ENCODE data around the gene INTS11.

INTS11 gene

DNA sequence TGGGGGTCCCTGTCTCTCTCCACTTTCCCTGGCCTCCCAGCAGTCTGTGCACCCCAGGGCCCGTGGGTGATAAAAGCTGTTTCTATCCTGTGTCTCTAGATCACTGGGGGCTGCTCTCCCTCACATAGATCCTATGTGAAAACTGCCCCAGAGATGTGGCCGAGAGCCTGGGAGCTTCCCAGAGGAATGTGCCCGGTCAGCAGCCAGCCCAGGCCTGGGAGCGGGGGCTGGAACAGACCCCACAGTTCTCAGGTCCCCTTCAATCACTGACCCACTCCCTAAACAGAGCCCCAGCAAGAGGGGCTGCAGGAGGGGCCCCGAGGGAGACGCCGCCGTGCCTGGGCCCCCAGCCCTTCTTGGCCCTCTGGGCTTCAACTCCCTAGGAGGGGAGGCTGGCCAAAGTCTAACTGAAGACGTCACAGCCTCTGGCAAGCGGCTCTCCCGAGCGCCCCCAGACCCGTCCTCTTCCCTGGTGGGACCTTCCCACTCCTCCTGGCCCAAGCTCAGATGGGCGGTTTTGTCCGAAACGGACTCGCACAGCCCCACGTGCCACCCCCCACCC is 33.5 kb upstream of the INTS11 start:
- no peak for DNase-seq

GRCh38 chr1:1356796-1357401 is 32.4 kb upstream of the INTS11 start:
- no peak for DNase-seq

GRCh38 chr1:1356166-1356795 is 31.8 kb upstream of the INTS11 start:
- DNase-seq = no peak

DNA sequence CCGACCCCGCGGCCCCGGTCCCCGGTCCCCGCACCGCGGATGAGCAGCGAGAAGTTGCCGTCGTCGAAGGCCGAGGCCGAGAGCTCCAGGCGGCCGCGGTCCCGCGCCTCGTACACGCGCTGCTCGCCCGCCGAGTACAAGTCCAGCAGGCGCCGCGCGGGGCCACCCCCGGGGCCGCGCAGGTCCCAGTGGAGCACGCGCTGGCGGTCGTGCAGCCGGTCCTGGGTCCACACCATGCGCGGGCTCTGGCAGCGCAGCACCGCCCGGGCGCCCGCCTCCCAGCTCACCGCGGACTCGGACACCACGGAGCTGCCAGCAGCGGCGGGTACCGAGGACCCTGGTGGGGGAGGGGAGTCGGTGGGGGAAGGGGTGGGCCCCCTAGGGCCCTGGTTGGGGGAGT is 31.0 kb upstream of the INTS11 start:
- peak; percentile 43 to 73 (median 54) for DNase-seq

GRCh38 chr1:1354271-1355247 is 30.1 kb upstream of the INTS11 start:
- no peak for DNase-seq

- DNase-seq = no peak
Observed at GRCh38 chr1:1353389-1354151, 29.1 kb upstream of the INTS11 start.

DNA sequence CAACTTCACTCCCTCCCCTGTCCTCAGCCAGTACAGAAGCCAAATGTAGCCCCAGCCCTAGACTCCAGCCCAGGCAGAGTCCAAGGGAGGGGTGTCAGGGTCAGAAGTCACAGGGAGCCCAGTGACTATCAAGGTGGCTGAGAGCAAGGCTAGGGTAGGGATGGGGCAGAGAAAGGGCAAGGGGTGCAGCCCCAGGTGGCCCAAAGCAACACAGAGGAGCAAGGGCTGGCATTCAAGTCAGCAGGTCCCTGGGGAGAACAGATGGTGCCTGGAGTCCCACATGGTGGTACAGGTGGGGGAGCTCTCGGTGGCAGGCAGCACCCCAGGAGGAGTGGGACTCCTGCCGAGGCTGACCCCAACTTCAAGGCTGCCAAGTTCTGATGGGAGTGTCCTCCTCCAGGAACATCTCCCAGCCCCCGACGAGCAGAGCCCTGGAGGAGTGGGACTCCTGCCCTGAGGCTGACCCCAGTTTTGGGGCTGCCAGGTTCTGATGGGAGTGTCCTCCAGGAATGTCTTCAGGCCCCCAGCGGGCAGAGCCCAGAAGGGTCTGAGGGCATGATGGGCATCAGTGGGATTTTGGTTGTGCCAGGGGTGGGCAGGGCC is 28.4 kb upstream of the INTS11 start:
- no peak for DNase-seq

- no peak for DNase-seq
Observed at GRCh38 chr1:1351511-1352427, 27.3 kb upstream of the INTS11 start.

DNA sequence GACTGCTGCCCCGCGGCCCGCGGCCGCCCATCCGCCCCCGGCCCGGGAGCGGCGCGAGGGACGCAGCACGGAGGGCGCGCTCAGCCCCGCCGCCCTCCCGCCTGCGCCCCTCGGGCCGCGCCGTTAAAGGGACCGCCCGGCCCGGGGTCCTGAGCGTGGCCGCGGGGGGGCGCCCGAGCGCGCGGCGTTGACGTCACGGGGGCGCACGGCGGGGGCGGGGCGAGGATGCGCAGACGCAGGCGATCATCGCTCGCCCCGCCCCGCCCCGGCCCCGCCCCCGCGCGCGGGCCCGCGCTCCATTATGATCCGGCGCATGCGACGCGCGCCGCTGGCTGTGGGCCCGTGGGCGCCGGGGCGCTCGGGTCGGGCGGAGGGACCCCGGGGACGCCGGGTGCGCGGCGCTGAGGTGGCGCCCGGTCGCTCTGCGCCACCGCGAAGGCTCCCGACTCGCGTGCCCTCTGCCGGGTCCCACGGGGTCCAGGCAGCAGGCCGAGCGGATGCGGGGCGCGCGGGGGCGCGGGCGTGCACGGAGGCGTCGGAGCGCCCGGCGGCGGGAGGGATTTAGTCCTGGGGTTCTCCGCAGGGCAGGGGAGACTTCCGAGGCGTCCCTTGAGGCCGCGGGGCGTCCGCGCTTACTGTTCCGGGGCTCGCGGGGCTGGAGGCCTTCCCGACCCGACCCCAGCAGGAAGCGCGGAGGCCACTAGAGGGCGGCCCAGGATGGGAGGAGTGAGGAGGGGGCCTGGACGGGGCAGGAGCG is 25.0 kb upstream of the INTS11 start, which contains the start of gene DVL1:
Gene DVL1 (minus strand): TSS at position 163 of the 757 bp plus-strand sequence. CDS start 353 bp downstream, outside the sequence.
- peak; percentile 69 to 93 (median 85) for DNase-seq

- DNase-seq = peak in 1 of 3 donors; percentile 29
Observed at GRCh38 chr1:1348420-1349255, 24.2 kb upstream of the INTS11 start.

DNA sequence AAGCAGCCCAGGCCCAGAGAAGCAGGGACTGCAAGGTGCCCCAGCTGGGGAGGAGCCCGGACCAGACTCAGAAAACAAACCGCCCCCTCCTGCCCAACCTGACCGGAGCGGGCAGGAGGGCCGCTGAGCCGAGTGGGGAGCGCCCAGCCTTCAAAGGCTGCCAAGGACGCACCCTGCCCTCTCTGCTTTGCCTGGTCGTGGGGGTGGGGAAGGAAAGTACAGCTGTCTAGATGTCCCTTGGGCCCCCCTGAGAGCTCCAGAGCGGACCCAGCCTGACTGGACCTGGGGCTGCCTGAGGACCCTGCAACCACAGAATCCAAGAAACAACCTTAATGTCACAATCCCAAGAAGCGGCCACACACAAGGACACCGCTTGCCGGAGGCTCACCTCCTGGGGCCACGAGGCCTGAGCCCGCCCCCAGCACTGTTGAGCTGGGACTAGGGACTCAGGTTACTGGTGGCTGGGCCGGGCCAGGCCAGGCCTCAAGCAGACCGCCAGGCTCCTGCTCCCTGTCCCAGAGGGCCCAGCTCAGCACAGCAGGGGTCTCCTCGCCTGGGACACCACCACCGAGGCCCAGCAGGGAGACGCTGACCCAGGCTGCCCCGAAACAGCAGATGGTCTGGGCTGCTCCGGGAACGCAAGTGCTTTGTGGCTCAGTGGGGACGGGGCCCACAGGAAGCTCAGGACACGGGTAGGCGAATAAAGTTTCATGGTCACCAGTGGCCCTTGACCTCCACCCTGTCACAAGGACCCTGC is 23.4 kb upstream of the INTS11 start:
- peak in 1 of 3 donors; percentile 17 for DNase-seq

DNA sequence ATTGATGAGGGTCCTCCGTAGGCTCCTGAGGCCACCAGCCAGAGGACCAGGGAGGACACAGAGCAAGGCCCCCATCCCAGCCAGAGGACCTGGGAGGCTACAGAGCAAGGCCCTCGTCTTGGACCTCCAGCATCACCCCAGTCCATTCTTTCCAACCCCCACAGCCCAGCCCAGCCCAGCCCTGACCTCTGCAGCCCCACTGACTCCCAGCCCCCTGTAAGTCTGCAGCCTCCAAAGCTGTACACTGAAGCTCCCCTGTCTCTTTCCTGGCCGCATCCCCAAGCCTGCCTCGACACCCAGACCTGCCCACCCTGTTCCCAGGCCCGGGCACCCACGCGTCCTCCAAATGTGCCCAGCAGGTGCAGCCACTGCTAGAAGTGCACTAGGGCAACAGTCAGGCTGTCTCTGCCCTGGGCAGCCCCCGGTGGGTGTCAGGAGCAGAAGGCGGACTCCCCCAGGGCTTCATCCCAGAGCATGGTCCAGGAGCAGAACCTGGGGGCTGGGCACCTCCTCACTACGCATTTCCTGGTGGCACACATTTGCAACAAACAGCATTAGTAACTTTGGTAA is 22.7 kb upstream of the INTS11 start:
- no peak for DNase-seq

GRCh38 chr1:1346501-1346890 is 22.0 kb upstream of the INTS11 start:
- no peak for DNase-seq

- no peak for DNase-seq
Observed at GRCh38 chr1:1345860-1346500, 21.5 kb upstream of the INTS11 start.

DNA sequence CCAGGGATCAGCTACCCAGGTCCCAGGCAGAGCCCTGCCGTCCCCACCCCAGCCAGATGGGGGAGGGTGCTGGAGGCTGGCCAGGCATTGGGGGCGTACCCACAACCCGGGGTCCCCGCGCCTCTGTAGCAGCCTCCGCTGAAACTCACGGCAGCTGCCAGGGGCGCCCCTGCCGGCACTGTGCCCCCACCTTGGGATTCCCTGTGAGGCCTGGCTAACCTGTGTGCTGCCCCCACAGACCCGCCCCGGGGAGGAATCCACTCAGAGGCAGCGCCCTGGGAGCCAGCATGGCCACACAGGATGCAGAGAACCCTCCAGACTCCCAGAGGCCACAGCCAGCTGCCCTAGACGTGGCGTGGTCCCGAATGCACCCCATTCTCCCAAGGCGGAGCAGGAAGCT is 20.9 kb upstream of the INTS11 start:
- no peak for DNase-seq

GRCh38 chr1:1344655-1345361 is 20.3 kb upstream of the INTS11 start:
- DNase-seq = peak; percentile 72 to 82 (median 76)

All from suppressor macrophage treated with lipopolysaccharide for 1 hour (primary cell).